ENCODE data around the gene NOXO1. TPM values are rescaled to one million over a fixed set of nuclear protein-coding genes. Genes with fewer than 3 reads are reported as not detected.

NOXO1 gene
- polyA plus RNA-seq, 1 of the 3 experiments (the other 2 are of a cell fraction): 0.21 TPM

DNA sequence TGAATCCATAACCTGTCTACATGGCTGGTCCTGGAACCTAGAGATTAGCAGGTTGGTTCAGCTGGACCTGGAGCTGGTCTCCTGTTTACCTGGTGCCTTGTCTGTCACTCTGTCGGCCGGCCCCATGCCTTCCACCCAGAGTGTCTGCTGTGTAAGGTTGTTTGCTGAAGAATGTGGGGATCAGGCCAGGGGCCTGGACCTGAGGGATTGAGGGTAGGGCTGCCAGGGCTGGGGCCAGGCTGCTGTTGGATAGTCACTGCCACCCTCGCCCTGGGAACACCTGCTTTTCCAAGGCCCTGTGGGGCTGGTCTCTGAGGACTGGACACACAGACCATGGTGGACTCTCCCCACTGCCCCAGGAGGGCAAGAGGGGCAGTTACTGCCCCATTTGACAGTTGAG, 46.9 kb upstream of the NOXO1 start:
- Histone ChIP-seq H3K27ac (ENCODE audit: low read depth in 2 of 2, low read length in 1 of 2) (no peak overlapping the region; a peak in 1 of 4 replicates), H3K27me3 (ENCODE audit: insufficient read depth) (no peaks in the 10 kb centered on the region), H3K9me3 (no peaks in the 10 kb centered on the region), H3K4me1 (ENCODE audit: control insufficient read depth in 1 of 2, insufficient read depth in 2 of 2, low read depth in 1 of 2, low read length in 1 of 2) (peaks cover 13 to 27% of the 10 kb centered on the region in 2 experiments; a peak in 3 of 4 replicates), H4K20me1 (ENCODE audit: insufficient read depth) (peaks cover 8% of the 10 kb centered on the region; the same call in 1 of the 2 replicates), H3K9ac (peak overlapping the region; percentile 61), H3F3A (replicated peaks; ENCODE audit: insufficient read depth) (peaks cover 5% of the 10 kb centered on the region), H3K4me3 (ENCODE audit: low read depth in 2 of 2, low read length in 1 of 2) (peak overlapping the region; percentile 56 to 67; a peak in 3 of 4 replicates), H3K79me2 (ENCODE audit: insufficient read depth) (peaks cover 18% of the 10 kb centered on the region; the same call in 1 of the 2 replicates), H3K9me2 (no peaks in the 10 kb centered on the region), H2AFZ (ENCODE audit: low read depth) (no peak overlapping the region), H3K36me3 (replicated peaks in 1 of 2; ENCODE audit: control insufficient read depth in 1 of 2, insufficient read depth in 2 of 2, low read length in 1 of 2) (peaks cover 0 to 6% of the 10 kb centered on the region in 2 experiments), H3K4me2 (peak overlapping the region; percentile 90)
- WGBS (ENCODE audit: low lambda C conversion rate): no CpG with 5 or more reads among the region's 3 CpGs
- ChIA-PET CTCF (interaction anchor here (1.0 to 2.0 kb wide), 7 partner anchors 12 to 124 kb away, joined by 3 to 6 read pairs (median 5); partner anchors contain the start of genes NTHL1 and TSC2), POLR2A (interaction anchor here (0.9 to 1.2 kb wide), 3 partner anchors 13 to 127 kb away, joined by 4 to 10 read pairs (median 6); partner anchors contain the start of gene TRAF7)
- no peak for TF ChIP-seq MEF2A (IDR thresholded peaks at IDR 0.05; ENCODE audit: borderline replicate concordance, low read depth)
- TF ChIP-seq RFX5 (IDR thresholded peaks at IDR 0.05; ENCODE audit: low read length): no peak
- no peak for TF ChIP-seq NFIC (IDR thresholded peaks at IDR 0.05; ENCODE audit: borderline replicate concordance)
- no peak for TF ChIP-seq NRF1 (IDR thresholded peaks at IDR 0.05; ENCODE audit: low read depth, low read length)
- TF ChIP-seq, protein P1, sequence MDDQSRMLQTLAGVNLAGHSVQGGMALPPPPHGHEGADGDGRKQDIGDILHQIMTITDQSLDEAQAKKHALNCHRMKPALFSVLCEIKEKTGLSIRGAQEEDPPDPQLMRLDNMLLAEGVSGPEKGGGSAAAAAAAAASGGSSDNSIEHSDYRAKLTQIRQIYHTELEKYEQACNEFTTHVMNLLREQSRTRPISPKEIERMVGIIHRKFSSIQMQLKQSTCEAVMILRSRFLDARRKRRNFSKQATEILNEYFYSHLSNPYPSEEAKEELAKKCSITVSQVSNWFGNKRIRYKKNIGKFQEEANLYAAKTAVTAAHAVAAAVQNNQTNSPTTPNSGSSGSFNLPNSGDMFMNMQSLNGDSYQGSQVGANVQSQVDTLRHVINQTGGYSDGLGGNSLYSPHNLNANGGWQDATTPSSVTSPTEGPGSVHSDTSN (IDR thresholded peaks at IDR 0.05): no peak
- no peak for TF ChIP-seq JUND (IDR thresholded peaks at IDR 0.05)
- TF ChIP-seq, protein P2, sequence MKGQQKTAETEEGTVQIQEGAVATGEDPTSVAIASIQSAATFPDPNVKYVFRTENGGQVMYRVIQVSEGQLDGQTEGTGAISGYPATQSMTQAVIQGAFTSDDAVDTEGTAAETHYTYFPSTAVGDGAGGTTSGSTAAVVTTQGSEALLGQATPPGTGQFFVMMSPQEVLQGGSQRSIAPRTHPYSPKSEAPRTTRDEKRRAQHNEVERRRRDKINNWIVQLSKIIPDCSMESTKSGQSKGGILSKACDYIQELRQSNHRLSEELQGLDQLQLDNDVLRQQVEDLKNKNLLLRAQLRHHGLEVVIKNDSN (IDR thresholded peaks at IDR 0.05; ENCODE audit: borderline replicate concordance, low read depth): no peak
- TF ChIP-seq MAX (IDR thresholded peaks at IDR 0.05; ENCODE audit: low read depth): no peak
- TF ChIP-seq USF2 (IDR thresholded peaks at IDR 0.05; ENCODE audit: borderline replicate concordance, low read depth, low read length): no peak
- TF ChIP-seq FOXM1 (IDR thresholded peaks at IDR 0.05; ENCODE audit: low read depth): no peak
- TF ChIP-seq EZH2phosphoT487 (IDR thresholded peaks at IDR 0.05; ENCODE audit: borderline replicate concordance, low read depth): no peak
- no peak for TF ChIP-seq REST (IDR thresholded peaks at IDR 0.05; ENCODE audit: low read depth, low read length)
- no peak for TF ChIP-seq RXRA (IDR thresholded peaks at IDR 0.05; ENCODE audit: borderline replicate concordance, low read depth)
- TF ChIP-seq EP300 (IDR thresholded peaks at IDR 0.05; ENCODE audit: borderline replicate concordance in 1 of 2, low read depth in 1 of 2, low read length in 1 of 2): no peak
- no peak for TF ChIP-seq RAD21 (IDR thresholded peaks at IDR 0.05; ENCODE audit: low read length)
- no peak for TF ChIP-seq ELF1 (IDR thresholded peaks at IDR 0.05)
- no peak for TF ChIP-seq RCOR1 (IDR thresholded peaks at IDR 0.05; ENCODE audit: low read length)
- no peak for TF ChIP-seq TCF12 (IDR thresholded peaks at IDR 0.05)
- no peak for TF ChIP-seq FOSL2 (IDR thresholded peaks at IDR 0.05; ENCODE audit: borderline replicate concordance, low read depth)
- no peak for DNase-seq
